HFFc6 (cell line): ENCODE measurements around the gene CNIH1. TPM values are rescaled to one million over a fixed set of nuclear protein-coding genes. Genes with fewer than 3 reads are reported as not detected.
"Not testable (repeated sequence)": the region's sequence is repeated elsewhere in the genome, so short reads cannot be mapped to it uniquely, and the experiment has no call there.

Experiments used
- DNase-seq: peaks from one replicate; pipeline ENCODE4 v3.0.0-alpha.2; 2018
- H3K27ac Mint-ChIP-seq: 2 replicates; pipeline ENCODE4 v1.8.0; 2020; ENCODE audit warnings: mild to moderate bottlenecking, mixed read lengths
- H3K27me3 Mint-ChIP-seq: 2 replicates; pipeline ENCODE4 v1.8.0; 2021; ENCODE audit warnings: mild to moderate bottlenecking, moderate library complexity, mixed read lengths; ENCODE audit not compliant: insufficient read depth
- H3K36me3 Mint-ChIP-seq: 2 replicates; pipeline ENCODE4 v1.8.0; 2021; ENCODE audit warnings: low read depth, mixed read lengths
- H3K4me1 Mint-ChIP-seq: 2 replicates; pipeline ENCODE4 v1.8.0; 2020; ENCODE audit warnings: low read depth, mixed read lengths
- H3K4me3 Mint-ChIP-seq: 2 replicates; pipeline ENCODE4 v1.8.0; 2020; ENCODE audit warnings: mild to moderate bottlenecking, moderate library complexity, mixed read lengths
- H3K9me3 Mint-ChIP-seq: 2 replicates; pipeline ENCODE4 v1.8.0; 2020; ENCODE audit warnings: mild to moderate bottlenecking, mixed read lengths
- total RNA-seq, 6 experiments: library from RNA; stranded (reverse); fragmentation: NEBNext Ultra II Directional; extraction: Animal tissue kit (Norgen Biotek cat#: 25700); gene quantifications; 2 replicates in 1 of 6; 3 replicates in 5 of 6; pipeline ENCODE4 v1.2.3, GENCODE V29; 2021
- TF ChIP-seq, protein P1 (sequence below): fragments of 200-600 bp; sonication (generic); IDR thresholded peaks from 2 replicates; pipeline ENCODE4 v1.5.0; 2021; ENCODE audit warnings: antibody characterized with exemption, mild to moderate bottlenecking

Gene CNIH1
- total RNA-seq, 6 experiments from 2014 or later, result 158 to 212 (median 194) TPM

DNA sequence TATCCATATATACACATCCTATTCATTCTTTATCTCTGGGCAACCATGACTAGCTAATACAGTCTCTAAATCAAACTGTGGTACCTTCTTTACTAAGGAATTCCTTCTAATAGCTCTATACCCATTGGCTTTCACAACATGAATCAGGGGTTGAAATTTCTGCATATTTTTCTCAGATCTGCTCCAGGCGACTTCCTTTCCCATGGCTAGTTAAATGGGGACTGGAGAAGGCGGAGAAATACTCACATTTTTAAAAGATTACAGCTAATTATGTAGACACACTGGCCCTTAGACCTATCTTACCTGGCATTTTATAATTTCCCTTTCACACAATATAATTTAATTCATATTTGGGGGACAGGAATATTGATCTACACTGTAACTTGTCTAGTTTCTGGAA, 45.5 kb downstream of the CNIH1 start:
- H3K9me3 Mint-ChIP-seq, result peaks cover 7% of the 10 kb centered on the region
- H3K27me3 Mint-ChIP-seq, result peaks cover 6% of the 10 kb centered on the region
- H3K4me1 Mint-ChIP-seq, result peaks cover 34% of the 10 kb centered on the region
- DNase-seq, result no peak
- H3K4me3 Mint-ChIP-seq, result no peak overlapping the region
- TF ChIP-seq, protein P1, sequence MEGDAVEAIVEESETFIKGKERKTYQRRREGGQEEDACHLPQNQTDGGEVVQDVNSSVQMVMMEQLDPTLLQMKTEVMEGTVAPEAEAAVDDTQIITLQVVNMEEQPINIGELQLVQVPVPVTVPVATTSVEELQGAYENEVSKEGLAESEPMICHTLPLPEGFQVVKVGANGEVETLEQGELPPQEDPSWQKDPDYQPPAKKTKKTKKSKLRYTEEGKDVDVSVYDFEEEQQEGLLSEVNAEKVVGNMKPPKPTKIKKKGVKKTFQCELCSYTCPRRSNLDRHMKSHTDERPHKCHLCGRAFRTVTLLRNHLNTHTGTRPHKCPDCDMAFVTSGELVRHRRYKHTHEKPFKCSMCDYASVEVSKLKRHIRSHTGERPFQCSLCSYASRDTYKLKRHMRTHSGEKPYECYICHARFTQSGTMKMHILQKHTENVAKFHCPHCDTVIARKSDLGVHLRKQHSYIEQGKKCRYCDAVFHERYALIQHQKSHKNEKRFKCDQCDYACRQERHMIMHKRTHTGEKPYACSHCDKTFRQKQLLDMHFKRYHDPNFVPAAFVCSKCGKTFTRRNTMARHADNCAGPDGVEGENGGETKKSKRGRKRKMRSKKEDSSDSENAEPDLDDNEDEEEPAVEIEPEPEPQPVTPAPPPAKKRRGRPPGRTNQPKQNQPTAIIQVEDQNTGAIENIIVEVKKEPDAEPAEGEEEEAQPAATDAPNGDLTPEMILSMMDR, result no peak
- no peak overlapping the region for H3K27ac Mint-ChIP-seq
- H3K36me3 Mint-ChIP-seq, result peaks cover 15% of the 10 kb centered on the region

DNA sequence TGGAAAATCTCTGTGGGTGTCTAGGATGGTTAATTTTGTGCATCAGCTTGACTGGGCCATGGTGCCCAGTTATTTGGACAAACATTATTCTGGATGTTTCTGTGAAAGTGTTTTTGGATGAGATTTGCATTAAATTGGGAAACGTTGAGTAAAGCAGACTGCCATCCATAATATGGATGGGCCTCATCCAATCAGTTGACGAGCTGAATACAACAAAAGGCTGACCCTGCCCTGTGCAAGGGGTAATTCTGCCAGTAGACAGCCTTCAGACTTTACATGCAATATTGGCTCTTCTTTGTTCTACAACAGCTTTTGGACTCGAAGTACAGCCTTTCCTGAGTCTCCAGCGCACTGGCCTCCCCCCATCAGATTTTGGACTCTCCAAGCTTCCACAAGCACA, 45.9 kb downstream of the CNIH1 start:
- H3K36me3 Mint-ChIP-seq, result peaks cover 15% of the 10 kb centered on the region
- H3K4me1 Mint-ChIP-seq, result peaks cover 30% of the 10 kb centered on the region
- peaks cover 7% of the 10 kb centered on the region for H3K9me3 Mint-ChIP-seq
- H3K27ac Mint-ChIP-seq, result no peak overlapping the region
- no peak overlapping the region for H3K4me3 Mint-ChIP-seq
- TF ChIP-seq, protein P1, result no peak
- no peak for DNase-seq
- peaks cover 6% of the 10 kb centered on the region for H3K27me3 Mint-ChIP-seq

DNA sequence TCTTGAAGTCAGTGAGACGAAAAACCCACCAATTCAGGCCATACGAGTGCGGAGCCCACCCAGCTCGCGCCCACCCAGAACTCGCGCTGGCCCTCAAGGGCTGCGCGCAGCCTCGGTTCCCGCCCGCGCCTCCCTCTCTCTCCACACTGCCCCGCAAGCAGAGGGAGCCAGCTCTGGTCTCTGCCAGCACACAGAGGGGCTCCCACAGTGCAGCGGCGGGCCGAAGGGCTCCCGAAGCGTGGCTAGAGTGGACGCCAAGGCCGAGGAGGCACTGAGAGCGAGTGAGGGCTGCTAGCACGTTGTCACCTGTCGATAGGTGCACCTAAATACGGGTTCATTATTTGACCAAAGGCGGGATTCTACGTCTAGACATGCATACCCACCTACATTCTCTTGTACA, 46.6 kb downstream of the CNIH1 start:
- Mint-ChIP-seq H3K27me3 (peaks cover 6% of the 10 kb centered on the region), H3K36me3 (peaks cover 15% of the 10 kb centered on the region), H3K4me1 (peaks cover 23% of the 10 kb centered on the region), H3K9me3 (peaks cover 7% of the 10 kb centered on the region), H3K4me3 (no peak overlapping the region), H3K27ac (no peak overlapping the region)
- no peak for DNase-seq
- TF ChIP-seq, protein P1, result no peak

DNA sequence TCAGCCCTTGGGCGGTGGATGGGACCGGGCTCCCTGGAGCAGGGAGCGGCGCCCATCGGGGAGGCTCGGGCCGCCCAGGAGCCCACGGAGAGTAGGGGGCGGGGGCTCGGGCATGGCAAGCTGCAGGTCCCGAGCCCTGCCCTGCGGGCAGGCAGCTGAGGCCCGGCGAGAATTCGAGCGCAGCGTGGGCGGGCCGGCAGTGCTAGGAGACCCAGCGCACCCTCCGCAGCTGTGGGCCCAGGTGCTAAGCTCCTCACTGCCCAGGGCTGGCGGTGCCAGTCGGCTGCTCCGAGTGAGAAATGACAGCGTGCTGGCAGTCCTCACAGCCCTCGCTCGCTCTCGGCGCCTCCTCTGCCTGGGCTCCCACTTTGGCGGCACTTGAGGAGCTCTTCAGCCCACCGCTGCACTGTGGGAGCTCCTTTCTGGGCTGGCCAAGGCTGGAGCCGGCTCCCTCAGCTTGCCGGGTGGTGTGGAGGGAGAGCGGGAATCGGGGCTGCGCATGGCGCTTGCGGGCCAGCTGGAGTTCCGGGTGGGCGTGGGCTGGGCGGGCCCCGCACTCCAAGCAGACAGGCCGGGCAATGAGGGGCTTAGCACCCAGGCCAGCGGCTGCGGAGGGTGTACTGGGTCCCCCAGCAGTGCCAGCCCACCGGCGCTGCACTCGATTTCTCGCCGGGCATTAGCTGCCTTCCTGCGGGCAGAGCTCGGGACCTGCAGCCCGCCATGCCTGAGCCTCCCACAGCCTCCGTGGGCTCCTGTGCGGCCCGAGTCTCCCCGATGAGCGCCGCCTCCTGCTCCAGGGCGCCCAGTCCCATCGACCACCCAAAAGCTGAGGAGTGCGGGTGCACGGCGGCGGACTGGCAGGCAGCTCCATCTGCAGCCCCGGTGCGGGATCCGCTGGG, 47.9 kb downstream of the CNIH1 start:
- not testable (repeated sequence) for H3K4me1 Mint-ChIP-seq, H3K27ac Mint-ChIP-seq, DNase-seq, H3K4me3 Mint-ChIP-seq, H3K9me3 Mint-ChIP-seq
- Mint-ChIP-seq H3K36me3 (peaks cover 14% of the 10 kb centered on the region), H3K27me3 (peaks cover 13% of the 10 kb centered on the region)

DNA sequence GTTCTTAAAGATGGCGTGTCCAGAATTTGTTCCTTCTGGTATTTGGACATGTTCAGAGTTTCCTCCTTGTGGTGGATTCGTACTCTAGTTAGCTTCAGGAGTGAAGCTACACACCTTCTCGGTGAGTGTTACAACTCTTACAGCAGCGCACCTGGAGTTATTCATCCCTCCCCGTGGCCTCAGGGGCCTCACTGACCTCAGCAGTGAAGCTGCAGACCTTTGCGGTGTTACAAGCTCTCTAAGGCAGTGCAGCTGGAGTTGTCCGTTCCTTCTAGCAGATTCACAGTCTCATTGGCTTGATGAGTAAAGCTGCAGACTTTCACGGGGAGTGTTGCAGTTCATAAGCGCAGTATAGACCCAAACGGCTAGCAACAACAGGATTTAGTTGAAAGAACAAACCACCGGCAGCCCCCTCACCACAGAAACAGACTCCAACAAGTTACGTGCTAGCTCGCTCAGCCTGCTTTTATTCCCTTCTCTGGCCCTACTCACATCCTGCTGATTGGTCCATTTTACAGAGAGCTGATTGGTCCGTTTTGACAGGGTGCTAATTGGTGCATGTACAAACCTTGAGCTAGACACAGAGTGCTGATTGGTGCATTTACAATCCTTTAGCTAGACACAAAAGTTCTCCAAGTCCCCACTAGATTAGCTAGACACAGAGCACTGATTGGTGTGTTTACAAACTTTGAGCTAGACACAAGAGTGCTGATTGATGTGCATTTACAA, 48.9 kb downstream of the CNIH1 start:
- Mint-ChIP-seq H3K4me1 (peaks cover under 1% of the 10 kb centered on the region; the same call in 1 of the 2 replicates), H3K9me3 (peaks cover 7% of the 10 kb centered on the region), H3K27ac (no peak overlapping the region), H3K36me3 (peaks cover 10% of the 10 kb centered on the region), H3K4me3 (no peak overlapping the region), H3K27me3 (peaks cover 21% of the 10 kb centered on the region)
- DNase-seq, result no peak
- TF ChIP-seq, protein P1, result no peak

DNA sequence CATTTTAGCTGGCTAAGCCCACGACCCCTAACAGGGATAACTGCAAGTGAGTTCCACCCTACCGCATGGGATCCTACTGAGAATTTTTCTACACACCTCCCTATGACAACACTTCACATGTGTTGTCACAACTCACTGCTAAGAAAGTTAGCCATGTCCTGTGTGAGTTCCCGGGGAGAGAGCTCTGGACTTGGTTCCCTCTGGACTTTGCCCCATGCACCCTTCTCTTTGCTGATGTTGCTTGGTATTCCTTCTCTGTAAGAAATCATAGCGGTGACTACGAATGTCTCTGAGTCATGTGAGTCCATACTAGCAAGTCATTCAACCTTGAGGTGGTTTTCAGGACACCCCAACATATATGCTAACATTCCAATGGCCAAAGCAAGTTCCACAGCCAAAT, 53.8 kb downstream of the CNIH1 start:
- Mint-ChIP-seq H3K4me3 (no peak overlapping the region), H3K9me3 (no peaks in the 10 kb centered on the region), H3K27me3 (peaks cover 40% of the 10 kb centered on the region), H3K4me1 (peaks cover 11% of the 10 kb centered on the region), H3K36me3 (peaks cover under 1% of the 10 kb centered on the region; the same call in 1 of the 2 replicates), H3K27ac (no peak overlapping the region)
- DNase-seq, result no peak
- TF ChIP-seq, protein P1, result no peak
